DOHH2 (cell line): ENCODE results near the gene UQCRQ.

Experiments used
- CTCF ChIP-seq: fragments of 200-600 bp; sonication (generic); IDR thresholded peaks from one replicate; pipeline ENCODE4 v1.5.1; 2014; ENCODE audit warnings: antibody characterized with exemption, mild to moderate bottlenecking, low read depth, low read length; ENCODE audit not compliant: poor library complexity, severe bottlenecking
- EZH2phosphoT487 ChIP-seq: fragments of 200-600 bp; sonication (generic); IDR thresholded peaks from 2 replicates; pipeline ENCODE4 v1.6.1; 2017; ENCODE audit warnings: borderline replicate concordance, mild to moderate bottlenecking, antibody characterized with exemption, low read length, moderate library complexity, mixed read lengths

- TF ChIP-seq CTCF (no peak), EZH2phosphoT487 (no peak)
Observed at GRCh38 chr5:132836852-132837251, 29.6 kb upstream of the UQCRQ start.
